NK-92 treated with Interleukin-12 subunit alpha and Interleukin-12 subunit beta, amount 100 ng/mL, for 24 hours (cell line): ENCODE data around the gene DGCR8.

Experiments
- DNase-seq: peaks from one replicate; lab custom pipeline; 2025; lab: John Stamatoyannopoulos, UW

DGCR8 gene

GRCh38 chr22:20125201-20126174, 45.4 kb downstream of the DGCR8 start:
- no peak for DNase-seq

- no peak for DNase-seq
These were observed 46.4 kb downstream of the DGCR8 start for GRCh38 chr22:20126284-20127029.

GRCh38 chr22:20127318-20127868, 47.4 kb downstream of the DGCR8 start:
- no peak for DNase-seq

GRCh38 chr22:20127869-20128618, 48.0 kb downstream of the DGCR8 start:
- no peak for DNase-seq

- no peak for DNase-seq
These were observed 48.5 kb downstream of the DGCR8 start for GRCh38 chr22:20128619-20128901.

GRCh38 chr22:20128902-20129746, 49.1 kb downstream of the DGCR8 start:
- DNase-seq: no peak

- DNase-seq: no peak
These were observed 49.6 kb downstream of the DGCR8 start for GRCh38 chr22:20129747-20130014.

- DNase-seq: no peak
These were observed 50.3 kb downstream of the DGCR8 start for GRCh38 chr22:20130319-20130718.

GRCh38 chr22:20130731-20131596, 50.9 kb downstream of the DGCR8 start:
- DNase-seq: peak; percentile 55

- no peak for DNase-seq
These were observed 51.5 kb downstream of the DGCR8 start, which contains the start of gene ZDHHC8 for GRCh38 chr22:20131597-20131858. TSS of gene ZDHHC8 (plus strand) at chr22:20131804. CDS start at chr22:20131948, 144 bp downstream.

- no peak for DNase-seq
These were observed 52.0 kb downstream of the DGCR8 start for GRCh38 chr22:20131859-20132685.

GRCh38 chr22:20132686-20133246, 52.7 kb downstream of the DGCR8 start:
- DNase-seq: no peak

- no peak for DNase-seq
These were observed 54.0 kb downstream of the DGCR8 start for GRCh38 chr22:20133930-20134549.

- no peak for DNase-seq
These were observed 55.2 kb downstream of the DGCR8 start for GRCh38 chr22:20135265-20135664.

GRCh38 chr22:20135806-20136602, 56.0 kb downstream of the DGCR8 start:
- DNase-seq: no peak

GRCh38 chr22:20136603-20136873, 56.5 kb downstream of the DGCR8 start:
- no peak for DNase-seq

- DNase-seq: no peak
These were observed 57.1 kb downstream of the DGCR8 start for GRCh38 chr22:20137113-20137512.

- DNase-seq: no peak
These were observed 57.8 kb downstream of the DGCR8 start for GRCh38 chr22:20137671-20138416.
